Measurements from ENCODE around the gene PPBP.
"Not testable (repeated sequence)": the region's sequence is repeated elsewhere in the genome, so short reads cannot be mapped to it uniquely, and the experiment has no call there.

PPBP gene

DNA sequence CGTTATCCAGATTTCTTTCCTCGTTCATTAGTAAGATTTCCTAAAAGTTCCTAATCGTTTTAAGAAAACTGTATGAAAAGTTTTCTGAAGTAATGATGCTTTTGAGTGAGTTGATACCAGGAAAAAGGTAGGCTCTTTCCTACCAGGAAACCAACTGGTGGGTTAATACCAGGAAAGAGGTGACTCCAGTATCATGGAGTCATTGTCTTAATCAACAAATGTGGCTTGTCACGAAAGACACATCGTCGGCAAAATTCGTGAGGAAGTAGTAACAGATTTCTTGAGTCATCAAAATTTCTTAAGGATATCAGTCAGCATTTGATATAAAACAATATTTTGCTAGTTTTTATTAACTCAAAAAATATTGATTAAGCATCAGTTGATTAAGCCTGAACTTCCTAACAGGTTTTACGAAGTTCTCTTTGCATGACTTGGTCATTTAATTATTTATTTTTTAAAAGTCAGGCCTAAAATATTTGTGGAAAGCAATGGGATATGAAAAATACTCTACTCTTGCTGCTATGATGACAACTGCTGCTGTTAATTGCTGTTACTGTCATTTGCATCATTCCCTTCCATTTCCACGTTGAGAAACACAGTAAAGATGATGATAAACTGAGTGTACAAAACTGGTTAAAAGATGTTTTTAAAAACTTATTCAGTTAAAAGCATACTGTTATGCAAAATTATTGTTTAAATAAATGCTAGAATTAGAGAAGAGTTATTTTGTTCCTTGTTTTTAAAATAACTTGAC, 3.2 kb upstream of the PPBP start:
- in situ Hi-C loops (cut with HindIII; ENCODE audit: low sequenced_read_pairs) = no loop called here
- H3K4me3 ChIP-seq (ENCODE audit: low read depth, low read length) = no peak overlapping the region
- TF ChIP-seq, protein P1, sequence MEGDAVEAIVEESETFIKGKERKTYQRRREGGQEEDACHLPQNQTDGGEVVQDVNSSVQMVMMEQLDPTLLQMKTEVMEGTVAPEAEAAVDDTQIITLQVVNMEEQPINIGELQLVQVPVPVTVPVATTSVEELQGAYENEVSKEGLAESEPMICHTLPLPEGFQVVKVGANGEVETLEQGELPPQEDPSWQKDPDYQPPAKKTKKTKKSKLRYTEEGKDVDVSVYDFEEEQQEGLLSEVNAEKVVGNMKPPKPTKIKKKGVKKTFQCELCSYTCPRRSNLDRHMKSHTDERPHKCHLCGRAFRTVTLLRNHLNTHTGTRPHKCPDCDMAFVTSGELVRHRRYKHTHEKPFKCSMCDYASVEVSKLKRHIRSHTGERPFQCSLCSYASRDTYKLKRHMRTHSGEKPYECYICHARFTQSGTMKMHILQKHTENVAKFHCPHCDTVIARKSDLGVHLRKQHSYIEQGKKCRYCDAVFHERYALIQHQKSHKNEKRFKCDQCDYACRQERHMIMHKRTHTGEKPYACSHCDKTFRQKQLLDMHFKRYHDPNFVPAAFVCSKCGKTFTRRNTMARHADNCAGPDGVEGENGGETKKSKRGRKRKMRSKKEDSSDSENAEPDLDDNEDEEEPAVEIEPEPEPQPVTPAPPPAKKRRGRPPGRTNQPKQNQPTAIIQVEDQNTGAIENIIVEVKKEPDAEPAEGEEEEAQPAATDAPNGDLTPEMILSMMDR (IDR thresholded peaks at IDR 0.05; ENCODE audit: low read depth, low read length, missing control alignments) = no peak
- DNase-seq (ENCODE audit: low read depth) = no peak

DNA sequence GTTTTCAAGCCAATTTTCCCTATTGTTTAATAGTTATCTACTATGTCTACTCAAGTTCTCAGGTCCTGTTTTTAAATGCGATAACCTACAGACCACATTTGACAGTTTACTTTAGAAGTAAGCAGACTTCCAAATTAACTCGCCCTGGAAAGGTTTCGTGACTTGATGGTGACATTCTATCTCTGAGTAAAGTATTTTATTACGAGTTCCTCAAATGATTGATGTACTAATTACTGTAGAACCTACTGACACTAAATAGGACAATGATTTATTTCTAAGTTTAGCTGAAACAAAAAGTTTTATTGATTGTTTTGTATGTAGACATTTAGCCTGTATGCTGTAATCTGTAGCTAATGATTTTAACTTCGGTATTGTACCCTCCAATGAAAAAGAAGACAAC, 1.9 kb upstream of the PPBP start:
- DNase-seq (ENCODE audit: low read depth) = no peak
- in situ Hi-C loops (cut with HindIII; ENCODE audit: low sequenced_read_pairs) = no loop called here
- no peak overlapping the region for H3K4me3 ChIP-seq (ENCODE audit: low read depth, low read length)
- TF ChIP-seq, protein P1 (IDR thresholded peaks at IDR 0.05; ENCODE audit: low read depth, low read length, missing control alignments) = no peak

DNA sequence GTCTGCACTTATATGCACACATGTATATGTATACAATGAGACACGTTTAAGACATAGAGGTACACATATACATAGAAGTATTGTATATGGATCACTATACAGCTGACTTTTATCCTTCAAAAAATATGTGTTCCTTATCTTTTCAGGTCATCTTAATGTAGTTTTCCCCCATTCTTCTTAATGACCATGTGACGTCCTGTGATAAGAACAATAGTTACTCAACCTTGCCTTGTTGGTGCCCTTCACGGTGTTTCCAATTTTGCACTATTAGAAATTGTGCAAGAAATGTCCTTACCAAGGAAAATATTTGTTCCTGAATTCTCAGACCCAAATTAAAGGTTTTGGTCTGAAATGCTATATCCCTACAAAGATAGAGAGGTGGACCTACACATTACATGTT, 1.0 kb upstream of the PPBP start:
- H3K4me3 ChIP-seq (ENCODE audit: low read depth, low read length) = no peak overlapping the region
- in situ Hi-C loops (cut with HindIII; ENCODE audit: low sequenced_read_pairs) = no loop called here
- DNase-seq (ENCODE audit: low read depth) = no peak
- TF ChIP-seq, protein P1 (IDR thresholded peaks at IDR 0.05; ENCODE audit: low read depth, low read length, missing control alignments) = no peak

DNA sequence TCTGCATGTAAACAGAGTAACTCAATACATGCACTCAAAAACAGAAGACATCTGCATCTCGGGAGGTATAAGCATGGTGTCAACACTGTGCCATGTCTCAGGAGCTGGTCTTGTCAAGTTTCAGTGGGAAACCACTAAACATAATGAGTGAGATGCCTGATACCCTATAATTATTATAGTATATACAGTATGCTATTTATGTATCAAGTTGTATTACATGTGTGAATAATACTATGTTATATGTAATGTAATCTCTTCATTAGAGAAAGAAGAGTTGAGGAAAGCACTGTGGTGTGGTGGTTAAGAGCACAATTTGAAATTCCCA, 2.5 kb downstream of the PPBP start:
- in situ Hi-C loops (cut with HindIII; ENCODE audit: low sequenced_read_pairs) = no loop called here
- no peak for DNase-seq (ENCODE audit: low read depth)
- no peak overlapping the region for H3K4me3 ChIP-seq (ENCODE audit: low read depth, low read length)
- TF ChIP-seq, protein P1 (IDR thresholded peaks at IDR 0.05; ENCODE audit: low read depth, low read length, missing control alignments) = no peak

DNA sequence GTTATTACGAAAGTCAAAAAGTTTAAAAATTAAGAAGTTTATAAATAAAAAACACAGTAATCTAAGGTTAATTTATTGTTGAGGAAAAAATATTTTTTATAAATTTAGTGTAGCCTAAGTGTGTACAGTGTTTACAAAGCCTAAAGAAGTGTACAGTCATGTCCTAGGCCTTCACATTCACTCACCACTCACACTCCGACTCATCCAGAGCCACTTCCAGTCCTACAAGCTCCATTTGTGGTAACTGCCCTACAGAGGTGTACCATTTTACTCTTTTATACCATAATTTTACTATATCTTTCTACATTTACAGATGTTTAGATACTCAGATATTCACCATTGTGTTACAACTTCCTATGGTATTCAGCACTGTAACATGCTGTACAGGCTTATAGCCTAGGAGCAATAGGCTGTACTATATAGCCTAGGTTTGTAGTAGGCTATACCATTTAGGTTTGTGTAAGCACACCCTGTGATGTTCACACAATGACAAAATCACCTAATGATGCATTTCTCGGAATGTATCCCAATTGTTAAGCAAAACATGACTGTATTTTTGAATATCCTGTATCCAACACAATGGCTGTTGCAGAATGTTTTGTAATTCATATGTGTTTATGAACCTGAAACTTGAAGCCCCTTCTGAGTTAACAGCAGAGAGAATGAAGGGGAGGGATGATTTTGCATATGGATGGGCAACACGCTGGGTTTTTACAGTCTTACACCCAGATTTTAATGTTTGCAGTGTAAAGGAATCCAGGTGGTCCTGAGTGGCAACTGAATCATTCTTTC, 3.1 kb downstream of the PPBP start:
- in situ Hi-C loops (cut with HindIII; ENCODE audit: low sequenced_read_pairs) = no loop called here
- no peak for DNase-seq (ENCODE audit: low read depth)
- H3K4me3 ChIP-seq (ENCODE audit: low read depth, low read length) = no peak overlapping the region
- TF ChIP-seq, protein P1 (IDR thresholded peaks at IDR 0.05; ENCODE audit: low read depth, low read length, missing control alignments) = no peak

DNA sequence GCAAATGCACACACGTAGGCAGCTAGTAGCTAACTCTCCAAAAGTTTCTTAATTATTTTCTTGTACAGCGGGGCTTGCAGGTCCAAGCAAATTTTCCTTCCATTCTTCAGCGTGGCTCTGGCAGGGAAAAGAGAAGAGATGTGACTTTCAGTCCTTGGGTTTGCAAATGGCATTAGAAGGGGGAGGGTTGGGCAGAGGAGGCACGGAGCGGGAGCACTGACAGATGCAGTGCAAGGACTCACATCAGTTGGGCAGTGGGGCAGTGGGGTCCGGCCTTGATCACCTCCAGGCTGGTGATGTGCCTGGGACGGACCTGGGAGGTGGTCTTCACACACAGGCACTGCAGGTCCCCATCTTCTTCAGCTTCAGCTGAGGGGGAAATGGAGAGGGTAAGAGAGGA, 6.8 kb downstream of the PPBP start:
- H3K4me3 ChIP-seq (ENCODE audit: low read depth, low read length); DNase-seq (ENCODE audit: low read depth); in situ Hi-C loops (cut with HindIII; ENCODE audit: low sequenced_read_pairs): not testable (repeated sequence)

DNA sequence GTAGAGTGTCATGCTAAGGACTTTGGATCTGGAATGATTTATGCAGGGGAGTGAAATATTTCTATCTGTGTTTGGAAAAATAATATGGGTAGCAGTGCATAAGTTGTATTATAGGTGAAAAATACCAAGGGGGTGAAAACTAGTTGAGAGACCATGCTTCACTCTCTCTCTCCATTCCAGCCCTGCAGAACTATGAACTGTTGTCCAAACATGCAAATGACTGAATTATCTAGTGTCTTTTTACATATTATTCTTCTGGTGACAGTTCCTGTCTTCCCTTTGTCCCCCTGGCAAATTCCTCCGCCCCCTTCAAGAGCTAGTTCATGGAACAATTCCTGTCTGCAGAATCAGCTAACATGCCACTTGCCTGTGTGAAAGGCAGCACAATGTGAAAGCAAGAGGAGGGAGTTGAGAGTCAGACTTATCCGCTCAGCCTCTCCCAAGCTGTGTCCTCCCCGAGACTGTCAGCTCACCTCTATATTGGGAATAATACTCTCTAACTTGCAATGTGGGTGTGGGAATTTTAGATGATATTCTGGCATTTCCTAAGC, 8.5 kb downstream of the PPBP start:
- H3K4me3 ChIP-seq (ENCODE audit: low read depth, low read length) = no peak overlapping the region
- in situ Hi-C loops (cut with HindIII; ENCODE audit: low sequenced_read_pairs) = no loop called here
- DNase-seq (ENCODE audit: low read depth) = no peak
- TF ChIP-seq, protein P1 (IDR thresholded peaks at IDR 0.05; ENCODE audit: low read depth, low read length, missing control alignments) = no peak
